H9 (cell line): ENCODE results near the gene C17orf114.

Experiments used
- DNase-seq: peaks from one replicate; pipeline ENCODE4 v3.0.0-alpha.2; 2017
- H2AFZ ChIP-seq: one replicate; pipeline ENCODE4 v1.6.1; 2013; ENCODE audit warnings: mild to moderate bottlenecking, low read length, control low read depth, moderate library complexity
- H2AK5ac ChIP-seq: 2 replicates; pipeline ENCODE4 v1.6.1; 2013; ENCODE audit warnings: low read length, control low read depth, mixed read lengths; ENCODE audit not compliant: insufficient read length
- H2BK120ac ChIP-seq: one replicate; pipeline ENCODE4 v1.6.1; 2013; ENCODE audit warnings: low read depth, mild to moderate bottlenecking, low read length, control low read depth, inconsistent platforms; ENCODE audit not compliant: poor library complexity, severe bottlenecking
- H2BK12ac ChIP-seq: 2 replicates; pipeline ENCODE4 v1.6.1; 2013; ENCODE audit warnings: low read length, control low read depth, mixed read lengths, low read depth; ENCODE audit not compliant: insufficient read length
- H2BK15ac ChIP-seq: 2 replicates; pipeline ENCODE4 v1.6.1; 2013; ENCODE audit warnings: low read depth, low read length, control low read depth
- H2BK20ac ChIP-seq: one replicate; pipeline ENCODE4 v1.6.1; 2013; ENCODE audit warnings: low read depth, mild to moderate bottlenecking, low read length, control low read depth, inconsistent platforms; ENCODE audit not compliant: poor library complexity, severe bottlenecking
- H2BK5ac ChIP-seq: 2 replicates; pipeline ENCODE4 v1.6.1; 2013; ENCODE audit warnings: low read length, control low read depth, mixed read lengths; ENCODE audit not compliant: insufficient read length
- H3K14ac ChIP-seq: 2 replicates; pipeline ENCODE4 v1.6.1; 2013; ENCODE audit warnings: low read length, control low read depth; ENCODE audit not compliant: insufficient read depth
- H3K18ac ChIP-seq: 2 replicates; pipeline ENCODE4 v1.6.1; 2013; ENCODE audit warnings: low read depth, mild to moderate bottlenecking, mixed read lengths, low read length, control low read depth; ENCODE audit not compliant: insufficient read length
- H3K23ac ChIP-seq: 2 replicates; pipeline ENCODE4 v1.6.1; 2013; ENCODE audit warnings: low read length, control low read depth, mixed read lengths, low read depth; ENCODE audit not compliant: insufficient read length
- H3K23me2 ChIP-seq: 2 replicates; pipeline ENCODE4 v1.6.1; 2013; ENCODE audit warnings: low read depth, mild to moderate bottlenecking, mixed read lengths, low read length, control low read depth; ENCODE audit not compliant: insufficient read length, poor library complexity, severe bottlenecking
- H3K27ac ChIP-seq: 2 replicates; pipeline ENCODE4 v1.5.1; 2013; ENCODE audit warnings: low read length, control low read depth, mixed read lengths, low read depth; ENCODE audit not compliant: insufficient read length
- H3K27me3 ChIP-seq: 2 replicates; pipeline ENCODE4 v1.6.1; 2013; ENCODE audit warnings: low read length, control low read depth, inconsistent platforms; ENCODE audit not compliant: insufficient read depth
- H3K4ac ChIP-seq: 2 replicates; pipeline ENCODE4 v1.6.1; 2013; ENCODE audit warnings: low read depth, mild to moderate bottlenecking, control low read depth, inconsistent platforms, low read length, moderate library complexity
- H3K4me1 ChIP-seq: 2 replicates; pipeline ENCODE4 v1.6.1; 2013; ENCODE audit warnings: low read length, control low read depth, inconsistent platforms; ENCODE audit not compliant: insufficient read depth
- H3K4me2 ChIP-seq: 2 replicates; pipeline ENCODE4 v1.6.1; 2013; ENCODE audit warnings: low read length, control low read depth, mixed read lengths; ENCODE audit not compliant: insufficient read length, insufficient read depth
- H3K56ac ChIP-seq: 2 replicates; pipeline ENCODE4 v1.6.1; 2013; ENCODE audit warnings: low read depth, mild to moderate bottlenecking, mixed read lengths, low read length, control low read depth; ENCODE audit not compliant: insufficient read length
- H3K79me1 ChIP-seq: 2 replicates; pipeline ENCODE4 v1.6.1; 2013; ENCODE audit warnings: low read depth, mild to moderate bottlenecking, moderate library complexity, low read length, control low read depth, inconsistent platforms; ENCODE audit not compliant: insufficient read depth, poor library complexity, severe bottlenecking
- H3K79me2 ChIP-seq: 2 replicates; pipeline ENCODE4 v1.6.1; 2013; ENCODE audit warnings: low read length, control low read depth, inconsistent platforms; ENCODE audit not compliant: insufficient read depth
- H3K9ac ChIP-seq: 2 replicates; pipeline ENCODE4 v1.6.1; 2013; ENCODE audit warnings: low read length, control low read depth, mixed read lengths; ENCODE audit not compliant: insufficient read length; ENCODE audit errors: extremely low read depth
- H3K9me3 ChIP-seq: one replicate; pipeline ENCODE4 v1.6.1; 2013; ENCODE audit warnings: low read depth, low read length, inconsistent platforms; ENCODE audit not compliant: control insufficient read depth
- H3T11ph ChIP-seq: one replicate; pipeline ENCODE4 v1.6.1; 2013; ENCODE audit warnings: mild to moderate bottlenecking, low read length, control low read depth, inconsistent platforms
- H4K20me1 ChIP-seq: one replicate; pipeline ENCODE4 v1.6.1; 2013; ENCODE audit not compliant: control insufficient read depth, insufficient read length, insufficient read depth
- H4K5ac ChIP-seq: 2 replicates; pipeline ENCODE4 v1.6.1; 2013; ENCODE audit warnings: low read depth, mild to moderate bottlenecking, mixed read lengths, low read length, control low read depth; ENCODE audit not compliant: insufficient read length
- H4K8ac ChIP-seq: replicated peaks from 2 replicates; pipeline ENCODE4 v1.6.1; 2013; ENCODE audit warnings: low read length, control low read depth, mixed read lengths, low read depth; ENCODE audit not compliant: insufficient read length
- H4K91ac ChIP-seq: 2 replicates; pipeline ENCODE4 v1.6.1; 2013; ENCODE audit warnings: low read depth, mild to moderate bottlenecking, moderate library complexity, mixed read lengths, low read length, control low read depth; ENCODE audit not compliant: insufficient read length
- H3K27ac Mint-ChIP-seq, 3 experiments: 2 replicates in 2 of 3; 3 replicates in 1 of 3; pipeline ENCODE4 v1.8.0; 2020 to 2021; ENCODE audit warnings: mixed read lengths in 3 of 3, mild to moderate bottlenecking in 1 of 3, moderate library complexity in 1 of 3
- H3K27me3 Mint-ChIP-seq: 2 replicates; pipeline ENCODE4 v1.8.0; 2021; ENCODE audit warnings: low read depth, mild to moderate bottlenecking, moderate library complexity, mixed read lengths
- H3K36me3 Mint-ChIP-seq, 3 experiments: 2 replicates in 2 of 3; 3 replicates in 1 of 3; pipeline ENCODE4 v1.8.0; 2020 to 2021; ENCODE audit warnings: low read depth in 3 of 3, mixed read lengths in 3 of 3; ENCODE audit not compliant: insufficient read depth in 1 of 3
- H3K4me1 Mint-ChIP-seq, 2 experiments: 2 replicates each; pipeline ENCODE4 v1.8.0; 2020; ENCODE audit warnings: mixed read lengths in 2 of 2
- H3K4me3 Mint-ChIP-seq, 2 experiments: 2 replicates in 1 of 2; 3 replicates in 1 of 2; pipeline ENCODE4 v1.8.0; 2020 to 2021; ENCODE audit warnings: mild to moderate bottlenecking in 2 of 2, mixed read lengths in 2 of 2, moderate library complexity in 1 of 2
- H3K9me3 Mint-ChIP-seq, 2 experiments: 2 replicates in 1 of 2; 3 replicates in 1 of 2; pipeline ENCODE4 v1.8.0; 2020; ENCODE audit warnings: mild to moderate bottlenecking in 2 of 2, mixed read lengths in 2 of 2, moderate library complexity in 1 of 2
- CTCF ChIP-seq: fragments of 200-600 bp; sonication (generic); conservative IDR thresholded peaks from 3 replicates; pipeline ENCODE4 v1.8.0; 2021; ENCODE audit warnings: antibody characterized with exemption, mild to moderate bottlenecking
- WGBS: extraction: QIAGEN DNeasy Blood & Tissue Kit; methylation state at CpG from one replicate; pipeline ENCODE4 v1.1.7; 2013; ENCODE audit warnings: missing lambda C conversion rate, low lambda C conversion rate, mixed read lengths; ENCODE audit not compliant: insufficient read length; ENCODE audit errors: extremely low coverage; 5-methylcytosine and 5-hydroxymethylcytosine counted together

C17orf114 gene

GRCh38 chr17:4766723-4767122 is 35.4 kb downstream of the C17orf114 start:
- no peak overlapping the region for H3K9ac ChIP-seq
- no peak overlapping the region for H4K91ac ChIP-seq
- no peak overlapping the region for H2BK5ac ChIP-seq
- H3K23ac ChIP-seq, result no peak overlapping the region
- H4K8ac ChIP-seq, result no peak overlapping the region
- Mint-ChIP-seq H3K4me3 (no peak overlapping the region), H3K9me3 (no peaks in the 10 kb centered on the region), H3K27me3 (peaks cover 8% of the 10 kb centered on the region), H3K4me1 (no peaks in the 10 kb centered on the region), H3K27ac (no peak overlapping the region), H3K36me3 (no peaks in the 10 kb centered on the region)
- no peak overlapping the region for H2BK12ac ChIP-seq
- DNase-seq, result no peak
- no peak for TF ChIP-seq CTCF
- H4K5ac ChIP-seq, result no peak overlapping the region
- H2BK20ac ChIP-seq, result no peak overlapping the region
- no CpG with 5 or more reads among the region's 9 CpGs for WGBS
- no peak overlapping the region for H2BK15ac ChIP-seq
- H3K79me1 ChIP-seq, result no peaks in the 10 kb centered on the region
- H3K14ac ChIP-seq, result no peak overlapping the region
- H3T11ph ChIP-seq, result no peak overlapping the region
- H3K4me2 ChIP-seq, result no peak overlapping the region
- H3K27ac ChIP-seq, result no peak overlapping the region
- H3K4ac ChIP-seq, result no peak overlapping the region
- H3K27me3 ChIP-seq, result no peaks in the 10 kb centered on the region
- no peaks in the 10 kb centered on the region for H3K23me2 ChIP-seq
- H3K18ac ChIP-seq, result no peak overlapping the region
- H3K4me1 ChIP-seq, result no peaks in the 10 kb centered on the region
- H2AFZ ChIP-seq, result no peak overlapping the region
- no peak overlapping the region for H2AK5ac ChIP-seq
- no peaks in the 10 kb centered on the region for H3K79me2 ChIP-seq
- no peaks in the 10 kb centered on the region for H3K9me3 ChIP-seq
- no peak overlapping the region for H3K56ac ChIP-seq
- no peak overlapping the region for H2BK120ac ChIP-seq
- no peaks in the 10 kb centered on the region for H4K20me1 ChIP-seq
